Keratinocyte (primary cell): ENCODE data around the gene ADCY10. TPM values are rescaled to one million over a fixed set of nuclear protein-coding genes. Genes with fewer than 3 reads are reported as not detected.

Experiments
- DNase-seq: peaks from one replicate; pipeline ENCODE4 v3.0.0-alpha.2; 2011; ENCODE audit warnings: low read depth, missing footprints, low spot score
- FAIRE-seq: peaks from 2 replicates; lab custom pipeline; 2011; peaks lifted over from hg19 to GRCh38; lab: Jason Lieb, UNC
- H2AFZ ChIP-seq: 2 replicates; pipeline ENCODE4 v1.6.0; 2012; ENCODE audit warnings: low read length, control low read depth, inconsistent platforms; ENCODE audit not compliant: control insufficient read depth
- H3K27ac ChIP-seq: 2 replicates; pipeline ENCODE4 v1.5.1; 2011; ENCODE audit warnings: low read length; ENCODE audit not compliant: control insufficient read depth, insufficient read depth
- H3K27me3 ChIP-seq: 3 replicates; pipeline ENCODE4 v1.6.0; 2011; ENCODE audit warnings: low read length; ENCODE audit not compliant: control insufficient read depth, insufficient read depth; ENCODE audit errors: extremely low read depth
- H3K36me3 ChIP-seq, 2 experiments: 2 replicates in 1 of 2; 3 replicates in 1 of 2; pipeline ENCODE4 v1.5.1; 2011; ENCODE audit warnings: low read length in 2 of 2, mild to moderate bottlenecking in 1 of 2; ENCODE audit not compliant: control insufficient read depth in 2 of 2, insufficient read depth in 2 of 2; ENCODE audit errors: extremely low read depth in 1 of 2
- H3K4me1 ChIP-seq: 3 replicates; pipeline ENCODE4 v1.5.1; 2011; ENCODE audit warnings: low read length; ENCODE audit not compliant: control insufficient read depth, insufficient read depth; ENCODE audit errors: extremely low read depth
- H3K4me2 ChIP-seq: 3 replicates; pipeline ENCODE4 v1.6.0; 2011; ENCODE audit warnings: low read depth, low read length; ENCODE audit not compliant: control insufficient read depth, insufficient read depth; ENCODE audit errors: extremely low read depth
- H3K4me3 ChIP-seq, 3 experiments: fragments of 200-600 bp in 1 of 3; sonication (generic) in 1 of 3; 2 replicates in 2 of 3; 3 replicates in 1 of 3; pipeline ENCODE4 v1.5.1; 2011 to 2016; ENCODE audit warnings: low read length in 3 of 3, mild to moderate bottlenecking in 3 of 3, control low read depth in 2 of 3, inconsistent platforms in 1 of 3, low read depth in 1 of 3, mixed read lengths in 1 of 3, mixed run types in 1 of 3, moderate library complexity in 1 of 3; ENCODE audit not compliant: control insufficient read depth in 2 of 3, insufficient read depth in 2 of 3; ENCODE audit errors: extremely low read depth in 1 of 3
- H3K79me2 ChIP-seq: 2 replicates; pipeline ENCODE4 v1.6.0; 2012; ENCODE audit warnings: low read length; ENCODE audit not compliant: control insufficient read depth, insufficient read depth
- H3K9ac ChIP-seq: 3 replicates; pipeline ENCODE4 v1.6.0; 2011; ENCODE audit warnings: low read length; ENCODE audit not compliant: control insufficient read depth, insufficient read depth; ENCODE audit errors: extremely low read depth
- H3K9me1 ChIP-seq: 3 replicates; pipeline ENCODE4 v1.6.0; 2011; ENCODE audit warnings: low read length; ENCODE audit not compliant: control insufficient read depth, insufficient read depth; ENCODE audit errors: extremely low read depth
- H3K9me3 ChIP-seq: 2 replicates; pipeline ENCODE4 v1.5.1; 2012; ENCODE audit warnings: low read depth, low read length; ENCODE audit not compliant: control insufficient read depth
- H4K20me1 ChIP-seq: 3 replicates; pipeline ENCODE4 v1.6.0; 2011; ENCODE audit warnings: low read length; ENCODE audit not compliant: control insufficient read depth, insufficient read depth; ENCODE audit errors: extremely low read depth
- EZH2 ChIP-seq: IDR thresholded peaks from one replicate; pipeline ENCODE4 v1.6.1; 2012; ENCODE audit warnings: inconsistent platforms, mild to moderate bottlenecking, low read length, moderate library complexity
- dilution Hi-C: fragments of 300-500 bp; cut with MboI; formaldehyde crosslinking; loops from one replicate; pipeline ENCODE4 v1.7.0; 2020; ENCODE audit warnings: low sequenced_read_pairs; ENCODE audit not compliant: extremely low pct_ligation_motif_present
- polyA plus RNA-seq, 5 experiments: library from polyadenylated mRNA; depleted of rRNA in 3 of 5; stranded (reverse) in 3 of 5; stranded (forward) in 1 of 5; unstranded in 1 of 5; fragments of >200 nt; gene quantifications; 1 replicate in 1 of 5; 2 replicates in 3 of 5; 3 replicates in 1 of 5; pipeline versions ENCODE4 v1.2.1 to v1.2.3, GENCODE V29; 2011 to 2012; ENCODE audit warnings: missing spikeins in 2 of 5, low read depth in 1 of 5, low replicate concordance in 1 of 5
- TF ChIP-seq, protein P1 (sequence below), 3 experiments: IDR thresholded peaks in 1 of 3; conservative IDR thresholded peaks in 1 of 3; optimal IDR thresholded peaks in 1 of 3; 2 replicates in 2 of 3; 3 replicates in 1 of 3; pipeline versions ENCODE3 to v1.5.1; 2011; ENCODE audit warnings: low read length in 3 of 3, mild to moderate bottlenecking in 3 of 3, moderate library complexity in 2 of 3, control low read depth in 1 of 3, inconsistent platforms in 1 of 3; ENCODE audit not compliant: insufficient read depth in 2 of 3; ENCODE audit errors: extremely low read depth in 1 of 3

Gene ADCY10
- polyA plus RNA-seq, 1 donor (not counting 4 experiments of a cell fraction or from before 2014, with no cell fraction given) = 0.04 TPM

DNA sequence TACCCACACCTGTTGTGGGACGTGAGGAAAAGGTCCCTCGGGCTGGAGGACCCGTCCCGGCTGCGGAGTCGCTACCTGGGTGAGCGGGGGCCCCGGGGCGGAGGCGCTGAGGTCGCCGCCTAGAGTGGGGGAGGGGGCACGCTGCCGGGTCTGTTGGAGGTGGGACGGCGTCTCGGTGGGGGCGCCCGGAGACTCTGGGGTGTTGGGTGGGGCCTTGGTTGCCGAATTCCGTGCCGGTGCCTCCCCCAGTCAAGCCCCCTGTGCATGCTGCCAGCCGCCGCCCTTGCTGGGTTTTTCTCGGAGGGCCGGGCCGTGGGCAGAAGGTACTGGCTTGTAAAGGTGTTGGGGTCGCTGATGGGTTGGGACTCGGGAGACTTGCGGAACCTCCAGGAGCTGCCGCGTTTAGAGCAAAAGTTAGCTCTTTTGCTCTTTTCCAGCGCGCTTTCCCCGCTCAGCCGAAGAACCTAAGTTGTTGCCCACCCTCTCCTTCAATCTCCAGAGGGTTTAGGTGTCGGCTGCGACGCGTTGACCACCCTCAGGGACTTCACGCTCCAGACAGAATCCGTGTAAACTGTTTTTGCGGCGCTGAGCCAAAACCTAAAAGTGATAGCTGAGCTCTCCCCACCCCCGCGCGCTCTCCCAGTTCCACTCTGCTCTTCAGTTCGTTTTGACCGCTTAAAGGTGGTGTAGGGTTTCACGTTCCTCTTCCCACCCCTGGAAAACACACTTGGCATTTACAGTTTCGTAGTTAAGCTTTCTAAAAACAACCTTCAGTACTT lies 23.2 kb upstream of the ADCY10 start, which contains the start of gene MPC2:
Gene MPC2, minus strand, starts transcription at position 143 of the 779 bp plus-strand sequence. CDS start 1,231 bp downstream, outside the sequence.
- peaks cover 3% of the 10 kb centered on the region for H3K4me1 ChIP-seq
- H3K9me1 ChIP-seq = no peaks in the 10 kb centered on the region
- no peak for FAIRE-seq
- H2AFZ ChIP-seq = peak within 1 kb of the TSS; percentile 87
- H3K4me3 ChIP-seq = peak within 1 kb of the TSS; percentile 83 to 94 (median 87)
- TF ChIP-seq EZH2 = no peak
- TF ChIP-seq, protein P1, sequence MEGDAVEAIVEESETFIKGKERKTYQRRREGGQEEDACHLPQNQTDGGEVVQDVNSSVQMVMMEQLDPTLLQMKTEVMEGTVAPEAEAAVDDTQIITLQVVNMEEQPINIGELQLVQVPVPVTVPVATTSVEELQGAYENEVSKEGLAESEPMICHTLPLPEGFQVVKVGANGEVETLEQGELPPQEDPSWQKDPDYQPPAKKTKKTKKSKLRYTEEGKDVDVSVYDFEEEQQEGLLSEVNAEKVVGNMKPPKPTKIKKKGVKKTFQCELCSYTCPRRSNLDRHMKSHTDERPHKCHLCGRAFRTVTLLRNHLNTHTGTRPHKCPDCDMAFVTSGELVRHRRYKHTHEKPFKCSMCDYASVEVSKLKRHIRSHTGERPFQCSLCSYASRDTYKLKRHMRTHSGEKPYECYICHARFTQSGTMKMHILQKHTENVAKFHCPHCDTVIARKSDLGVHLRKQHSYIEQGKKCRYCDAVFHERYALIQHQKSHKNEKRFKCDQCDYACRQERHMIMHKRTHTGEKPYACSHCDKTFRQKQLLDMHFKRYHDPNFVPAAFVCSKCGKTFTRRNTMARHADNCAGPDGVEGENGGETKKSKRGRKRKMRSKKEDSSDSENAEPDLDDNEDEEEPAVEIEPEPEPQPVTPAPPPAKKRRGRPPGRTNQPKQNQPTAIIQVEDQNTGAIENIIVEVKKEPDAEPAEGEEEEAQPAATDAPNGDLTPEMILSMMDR (optimal IDR thresholded peaks at IDR 0.05 in 1 of 3, IDR thresholded peaks at IDR 0.05 in 1 of 3, conservative IDR thresholded peaks at IDR 0.05 in 1 of 3; ENCODE audit: extremely low read depth in 1 of 3, insufficient read depth in 2 of 3, low read length in 3 of 3) = no peak
- no peak for DNase-seq
- no peaks in the 10 kb centered on the region for H3K9me3 ChIP-seq
- peaks cover 75% of the 10 kb centered on the region for H3K79me2 ChIP-seq
- peak within 1 kb of the TSS; percentile 92 for H3K9ac ChIP-seq
- H3K27ac ChIP-seq = peak within 1 kb of the TSS; percentile 96
- dilution Hi-C loops = no loop called here
- H3K36me3 ChIP-seq = peaks cover 0 to 4% of the 10 kb centered on the region in 2 experiments
- H4K20me1 ChIP-seq = no peaks in the 10 kb centered on the region
- peak within 1 kb of the TSS; percentile 95 for H3K4me2 ChIP-seq
- H3K27me3 ChIP-seq = no peaks in the 10 kb centered on the region

DNA sequence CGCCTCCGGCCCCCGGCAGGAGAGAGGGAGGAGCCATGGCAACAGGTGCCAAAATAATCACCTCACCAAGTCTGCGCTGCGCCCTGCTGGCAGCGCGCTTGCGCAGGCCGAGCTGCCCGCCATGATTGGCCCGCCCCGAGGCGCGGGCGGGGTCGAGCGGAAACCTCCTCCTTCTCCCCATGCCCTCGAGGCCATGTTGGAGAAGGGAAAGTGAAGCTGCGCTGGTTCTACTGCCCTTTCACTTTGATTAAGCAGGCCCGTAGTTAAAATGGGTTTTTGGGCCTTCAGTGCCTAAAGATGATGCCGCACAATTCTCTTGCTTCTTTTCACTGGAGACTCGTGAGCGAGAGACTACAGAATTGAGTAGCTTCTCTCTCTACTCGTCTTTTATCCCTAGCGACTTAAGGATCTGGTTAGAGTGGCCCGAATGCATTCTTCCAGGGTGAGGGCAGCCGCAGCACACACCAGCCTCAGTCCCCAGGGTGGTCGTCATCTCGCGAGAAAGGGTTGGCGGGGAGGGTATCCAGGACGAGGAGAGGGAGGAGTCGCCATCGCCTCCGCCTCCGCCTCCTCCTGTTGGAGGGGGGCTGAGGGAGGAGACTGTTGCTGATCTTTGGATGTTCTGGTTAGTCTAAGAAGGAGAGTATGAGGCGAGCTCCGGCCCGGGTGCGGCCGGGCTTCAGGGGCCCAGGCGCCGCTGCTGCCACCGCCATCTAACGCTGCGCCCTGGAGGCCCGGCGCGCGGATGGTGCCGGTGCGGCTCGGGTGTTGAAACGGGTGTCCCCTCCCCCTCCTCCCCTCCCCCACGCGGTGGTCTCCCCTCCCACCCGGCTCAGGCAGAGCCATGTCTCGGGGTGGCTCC lies 22.4 kb upstream of the ADCY10 start, which contains the start of gene DCAF6:
Gene DCAF6, plus strand, starts transcription at position 616 of the 862 bp plus-strand sequence. Its CDS starts 229 bp downstream, at position 845.
- dilution Hi-C loops = no loop called here
- H3K4me1 ChIP-seq = peaks cover 3% of the 10 kb centered on the region
- H3K79me2 ChIP-seq = peaks cover 69% of the 10 kb centered on the region
- DNase-seq = peak; percentile 88
- peak within 1 kb of the TSS; percentile 83 to 94 (median 87) for H3K4me3 ChIP-seq
- no peaks in the 10 kb centered on the region for H4K20me1 ChIP-seq
- H3K27me3 ChIP-seq = no peaks in the 10 kb centered on the region
- H3K4me2 ChIP-seq = peak within 1 kb of the TSS; percentile 95
- no peaks in the 10 kb centered on the region for H3K36me3 ChIP-seq
- H3K9ac ChIP-seq = peak within 1 kb of the TSS; percentile 92
- peak within 1 kb of the TSS; percentile 96 for H3K27ac ChIP-seq
- peak; percentile 69 for FAIRE-seq
- H3K9me3 ChIP-seq = no peaks in the 10 kb centered on the region
- peak within 1 kb of the TSS; percentile 87 for H2AFZ ChIP-seq
- no peak for TF ChIP-seq EZH2
- TF ChIP-seq, protein P1 (optimal IDR thresholded peaks at IDR 0.05 in 1 of 3, IDR thresholded peaks at IDR 0.05 in 1 of 3, conservative IDR thresholded peaks at IDR 0.05 in 1 of 3; ENCODE audit: extremely low read depth in 1 of 3, insufficient read depth in 2 of 3, low read length in 3 of 3) = no peak
- no peaks in the 10 kb centered on the region for H3K9me1 ChIP-seq
